Spinal cord (tissue), 10 donors: ENCODE data around the gene IQSEC1. TPM values are rescaled to one million over a fixed set of nuclear protein-coding genes. Genes with fewer than 3 reads are reported as not detected.
A peak's percentile ranks its signal among the peaks of the same experiment; 100 is the strongest.

Experiments
- DNase-seq, 6 donors: peaks; one replicate each; pipeline versions ENCODE4 v3.0.0 to v3.0.0-alpha.2; 2013 to 2015; ENCODE audit warnings: low spot score in 6 of 6, low read depth in 4 of 6
- H3K27ac ChIP-seq: one replicate; pipeline ENCODE4 v1.5.1; 2013; ENCODE audit warnings: low read depth, low read length, control low read depth
- H3K27me3 ChIP-seq: one replicate; pipeline ENCODE4 v1.6.1; 2013; ENCODE audit warnings: low read length; ENCODE audit not compliant: control insufficient read depth, insufficient read depth
- H3K36me3 ChIP-seq: one replicate; pipeline ENCODE4 v1.6.1; 2013; ENCODE audit warnings: low read length; ENCODE audit not compliant: control insufficient read depth, insufficient read depth
- H3K4me1 ChIP-seq: one replicate; pipeline ENCODE4 v1.6.1; 2013; ENCODE audit warnings: low read length; ENCODE audit not compliant: control insufficient read depth, insufficient read depth
- H3K4me3 ChIP-seq: one replicate; pipeline ENCODE4 v1.5.1; 2013; ENCODE audit warnings: low read depth, low read length, control low read depth
- H3K9me3 ChIP-seq: one replicate; pipeline ENCODE4 v1.6.1; 2013; ENCODE audit warnings: low read length; ENCODE audit not compliant: control insufficient read depth, insufficient read depth
- whole genome bisulfite sequencing: methylation state at CpG from one replicate; pipeline ENCODE4 v1.1.5; 2013; ENCODE audit warnings: missing lambda C conversion rate; ENCODE audit not compliant: insufficient coverage; 5-methylcytosine and 5-hydroxymethylcytosine counted together
- polyA plus RNA-seq, 2 donors: library from polyadenylated mRNA; unstranded; fragments of 120-200 nt; gene quantifications; one replicate each; pipeline ENCODE4 v1.2.1, GENCODE V29; 2013; ENCODE audit not compliant: insufficient read length in 2 of 2
- total RNA-seq, 2 donors: library from RNA; depleted of rRNA in 1 of 2; stranded (reverse); fragments of 120-200 nt in 1 of 2; fragments of >200 nt in 1 of 2; gene quantifications; one replicate each; pipeline versions ENCODE4 v1.2.3 to v1.2.4, GENCODE V29; 2013 to 2014
- donor health status: healthy.

Gene IQSEC1
- total and polyA plus RNA-seq, 4 donors, result 40.2 to 87.1 (median 63.6) TPM

GRCh38 chr3:12954180-12954579 lies 119.0 kb downstream of the IQSEC1 start:
- Histone ChIP-seq H3K4me3 (no peak overlapping the region), H3K27ac (no peak overlapping the region), H3K27me3 (no peaks in the 10 kb centered on the region), H3K4me1 (peaks cover 79% of the 10 kb centered on the region), H3K36me3 (peaks cover 31% of the 10 kb centered on the region), H3K9me3 (no peaks in the 10 kb centered on the region)
- WGBS, result no CpG with 5 or more reads among the region's 6 CpGs
- DNase-seq, result no peak

DNA sequence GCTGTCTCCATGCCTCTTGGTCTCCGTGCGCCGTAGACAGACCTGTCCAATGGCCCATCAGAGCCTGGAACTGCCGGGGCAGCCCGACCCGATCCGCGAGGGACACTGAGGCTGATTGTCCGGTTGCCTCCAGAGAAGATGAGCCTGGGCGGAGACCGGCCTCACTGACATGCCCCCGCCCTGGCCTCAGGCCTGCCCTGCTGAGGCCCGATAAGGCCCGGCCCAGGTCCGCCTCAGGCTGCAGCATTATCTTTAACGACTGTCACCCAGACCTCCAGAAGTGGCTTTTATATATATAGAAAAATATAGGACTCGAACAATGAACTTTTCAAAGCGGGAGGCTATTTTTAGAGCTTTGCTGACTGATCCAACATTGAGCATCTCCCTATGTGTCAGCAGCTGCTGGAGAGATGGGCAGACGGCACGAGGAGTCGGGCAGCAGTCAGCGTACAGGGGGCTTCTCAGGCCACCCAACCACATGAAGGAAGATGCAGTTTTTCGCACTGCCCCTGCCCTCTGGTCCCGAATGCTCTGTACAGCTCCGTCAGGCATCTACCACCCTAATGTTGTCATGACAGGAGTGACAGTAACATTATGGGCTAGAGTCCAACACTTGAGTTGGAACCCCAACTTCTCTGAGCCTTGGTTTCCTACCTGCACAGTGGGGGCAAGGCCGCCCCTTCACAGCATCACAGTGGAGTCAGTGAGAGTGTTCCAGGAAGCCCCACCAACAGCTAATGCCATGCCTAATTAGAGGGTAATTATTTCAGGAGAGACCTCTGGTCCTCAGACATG lies 119.8 kb downstream of the IQSEC1 start:
- WGBS, result 81% methylated on average over 19 of the region's 26 CpGs
- H3K27ac ChIP-seq, result no peak overlapping the region

DNA sequence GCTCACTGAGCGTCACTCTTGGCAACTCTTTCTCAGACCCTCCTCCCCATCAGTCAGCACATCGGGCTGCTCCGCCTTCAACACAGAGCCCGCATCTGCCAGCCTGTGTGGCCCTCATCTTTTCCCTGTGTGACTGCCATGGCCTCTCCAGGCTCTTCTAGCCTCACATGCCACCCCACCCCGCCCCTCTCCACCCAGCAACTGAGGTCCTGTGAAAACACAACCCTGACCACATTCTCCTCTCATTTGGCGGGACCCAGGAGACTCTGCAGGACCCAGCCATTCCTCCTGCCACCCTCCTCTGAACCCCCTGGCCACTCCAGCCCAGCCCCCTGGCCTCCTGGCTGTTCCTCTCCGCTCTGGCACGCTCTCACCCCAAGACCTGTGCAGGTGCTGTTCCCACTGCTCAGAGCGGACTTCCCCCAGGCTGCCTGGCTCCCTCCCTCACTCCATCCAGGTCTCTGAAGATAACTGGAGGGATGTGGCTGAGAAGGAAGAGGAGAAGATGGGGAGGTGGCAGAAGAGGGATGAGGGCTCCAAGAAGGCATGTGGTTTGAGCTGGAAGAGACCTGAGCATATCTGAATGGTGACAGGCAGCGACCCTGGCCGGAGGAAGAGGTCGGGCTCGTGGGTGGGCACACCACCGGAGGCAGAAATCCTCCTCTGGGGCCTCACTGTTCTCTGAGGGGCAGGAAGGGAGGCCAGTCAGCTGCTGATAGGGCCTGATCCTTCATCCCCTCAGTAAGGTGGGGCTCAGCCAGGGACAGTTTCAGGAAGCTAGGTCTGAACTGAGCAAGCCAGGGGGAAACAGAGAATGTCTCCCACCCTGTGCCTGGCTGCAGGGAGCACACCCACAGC lies 120.7 kb downstream of the IQSEC1 start:
- H3K27ac ChIP-seq, result no peak overlapping the region
- DNase-seq, result no peak
- peaks cover 80% of the 10 kb centered on the region for H3K4me1 ChIP-seq
- peaks cover 30% of the 10 kb centered on the region for H3K36me3 ChIP-seq
- WGBS, result 73% methylated on average over 11 of the region's 14 CpGs
- no peaks in the 10 kb centered on the region for H3K9me3 ChIP-seq
- no peaks in the 10 kb centered on the region for H3K27me3 ChIP-seq
- no peak overlapping the region for H3K4me3 ChIP-seq

More for the DNA sequence above, 119.8 kb downstream of the IQSEC1 start:
- no peak for DNase-seq
- H3K36me3 ChIP-seq, result peaks cover 31% of the 10 kb centered on the region
- no peaks in the 10 kb centered on the region for H3K9me3 ChIP-seq
- peaks cover 79% of the 10 kb centered on the region for H3K4me1 ChIP-seq
- H3K27me3 ChIP-seq, result no peaks in the 10 kb centered on the region
- H3K4me3 ChIP-seq, result no peak overlapping the region

DNA sequence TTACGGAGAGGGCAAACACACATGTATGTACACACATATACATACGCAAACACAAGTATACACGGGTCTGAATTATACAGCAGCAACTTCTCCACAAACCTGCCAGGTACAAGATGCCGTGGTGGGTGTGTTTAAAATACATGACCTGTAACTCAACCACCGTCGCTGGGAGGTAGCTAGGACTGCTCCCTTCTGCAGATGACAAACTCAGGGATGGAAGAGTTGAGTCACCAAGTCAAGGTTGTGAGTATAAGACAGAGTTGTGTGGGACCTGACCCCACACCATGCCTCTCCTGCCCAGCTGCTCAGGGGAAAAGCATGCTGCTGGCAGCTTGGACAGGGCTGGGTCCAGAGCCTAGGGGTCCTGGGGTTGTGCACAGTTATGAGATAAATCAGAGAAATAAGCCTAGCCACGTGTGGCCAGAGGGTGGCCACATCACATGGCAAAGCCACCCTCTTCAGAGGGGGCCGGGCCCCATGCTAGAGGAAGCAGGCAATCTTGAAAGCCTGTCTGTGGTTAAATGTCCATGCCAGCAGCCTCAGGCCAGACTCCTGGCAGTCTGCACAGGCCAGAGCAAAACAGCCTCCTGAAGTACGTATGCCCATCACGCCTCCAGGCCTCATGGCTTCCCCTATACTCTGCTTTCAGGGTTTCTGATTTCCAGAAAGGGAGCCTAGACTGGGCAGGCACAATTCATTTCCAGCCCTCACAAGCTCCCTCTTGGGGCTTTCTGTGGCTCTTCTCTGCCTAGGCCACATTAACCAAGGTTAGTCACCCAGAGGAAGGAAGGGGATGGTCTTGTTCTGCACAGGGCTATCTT lies 124.1 kb downstream of the IQSEC1 start:
- no peak for DNase-seq
- Histone ChIP-seq H3K4me3 (no peak overlapping the region), H3K27ac (no peak overlapping the region), H3K4me1 (peaks cover 79% of the 10 kb centered on the region), H3K36me3 (peaks cover 24% of the 10 kb centered on the region), H3K27me3 (no peaks in the 10 kb centered on the region), H3K9me3 (no peaks in the 10 kb centered on the region)
- 82% methylated on average over 7 of the region's 10 CpGs for WGBS

GRCh38 chr3:12948371-12948770 lies 124.9 kb downstream of the IQSEC1 start:
- peaks cover 25% of the 10 kb centered on the region for H3K36me3 ChIP-seq
- H3K9me3 ChIP-seq, result no peaks in the 10 kb centered on the region
- 50% methylated on average over 1 of the region's 7 CpGs for WGBS
- H3K27ac ChIP-seq, result no peak overlapping the region
- DNase-seq, result no peak
- no peak overlapping the region for H3K4me3 ChIP-seq
- H3K4me1 ChIP-seq, result peaks cover 79% of the 10 kb centered on the region
- no peaks in the 10 kb centered on the region for H3K27me3 ChIP-seq

DNA sequence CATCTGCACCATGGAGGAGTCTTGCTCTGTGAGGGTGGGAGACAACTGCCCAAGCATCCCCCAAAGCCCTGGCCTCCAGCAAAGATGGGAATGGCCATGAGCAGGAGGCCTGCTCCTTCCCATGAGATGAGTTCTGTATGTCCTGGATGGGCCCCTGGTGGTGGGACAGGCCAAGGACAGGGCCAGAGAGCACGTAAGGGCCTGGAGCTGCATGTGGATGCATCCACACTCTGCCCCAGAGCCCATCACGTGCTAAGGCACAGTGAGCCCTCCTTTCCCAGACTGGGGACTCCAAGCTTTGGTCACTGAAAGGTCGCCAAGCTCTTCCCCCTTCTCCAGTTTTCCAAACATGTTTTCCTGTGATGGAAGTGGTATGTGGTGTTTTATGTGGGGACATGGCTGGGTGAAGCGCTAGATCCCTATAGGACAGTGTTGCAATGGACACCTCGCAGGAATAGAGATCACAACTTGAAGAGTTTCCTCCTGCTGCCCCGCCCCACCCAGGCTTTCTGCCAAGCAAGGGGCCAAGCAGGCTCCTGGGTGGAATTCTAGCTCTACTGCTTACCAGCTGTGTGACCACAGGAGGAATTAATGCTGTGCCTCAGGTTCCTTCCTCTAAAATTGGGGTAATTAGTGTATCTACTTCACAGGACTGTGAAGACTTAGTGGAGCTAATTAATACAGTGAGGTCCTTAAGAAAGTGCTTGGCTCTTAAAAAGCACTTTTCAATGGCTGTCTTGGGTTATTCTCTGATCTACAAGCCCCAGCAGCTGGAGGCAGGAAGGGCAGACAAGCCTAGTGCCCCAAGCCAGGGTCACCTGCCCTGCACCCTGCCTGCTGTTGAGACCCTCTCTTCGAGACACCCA lies 125.5 kb downstream of the IQSEC1 start:
- WGBS, result 66% methylated on average over 6 of the region's 7 CpGs
- Histone ChIP-seq H3K4me3 (no peak overlapping the region), H3K27ac (no peak overlapping the region)

GRCh38 chr3:12946649-12947316 lies 126.4 kb downstream of the IQSEC1 start:
- peaks cover 22% of the 10 kb centered on the region for H3K36me3 ChIP-seq
- H3K9me3 ChIP-seq, result no peaks in the 10 kb centered on the region
- DNase-seq, result no peak
- H3K27ac ChIP-seq, result no peak overlapping the region
- H3K27me3 ChIP-seq, result no peaks in the 10 kb centered on the region
- peaks cover 75% of the 10 kb centered on the region for H3K4me1 ChIP-seq
- 77% methylated on average over 7 of the region's 8 CpGs for WGBS
- H3K4me3 ChIP-seq, result no peak overlapping the region

More for the DNA sequence above, 125.5 kb downstream of the IQSEC1 start:
- Histone ChIP-seq H3K9me3 (no peaks in the 10 kb centered on the region), H3K4me1 (peaks cover 79% of the 10 kb centered on the region), H3K27me3 (no peaks in the 10 kb centered on the region), H3K36me3 (peaks cover 23% of the 10 kb centered on the region)
- peak in 1 of 6 donors; percentile 58 for DNase-seq

DNA sequence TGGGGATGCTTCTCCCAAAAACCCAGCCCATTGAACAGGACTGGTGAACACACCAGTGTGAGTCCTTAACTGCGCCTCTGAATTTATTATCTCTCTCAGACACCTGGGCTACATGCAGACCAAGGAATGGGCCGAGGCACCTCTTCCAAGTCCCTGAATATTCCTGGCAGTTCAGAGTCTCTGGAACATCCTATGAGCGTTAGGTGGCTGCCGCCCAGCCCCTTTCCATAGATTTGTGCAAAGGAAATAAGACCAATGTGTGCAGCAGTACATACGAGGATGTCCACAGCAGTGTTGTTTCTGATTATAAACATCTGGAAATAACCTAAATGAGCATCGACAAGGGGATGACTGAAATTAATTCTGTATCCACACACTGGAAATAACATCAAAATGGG lies 127.0 kb downstream of the IQSEC1 start:
- Histone ChIP-seq H3K36me3 (peaks cover 22% of the 10 kb centered on the region), H3K27me3 (no peaks in the 10 kb centered on the region), H3K27ac (no peak overlapping the region), H3K4me1 (peaks cover 79% of the 10 kb centered on the region), H3K9me3 (no peaks in the 10 kb centered on the region), H3K4me3 (no peak overlapping the region)
- WGBS, result 81% methylated on average over 3 of the region's 6 CpGs
- DNase-seq, result no peak
